Measurements from ENCODE around the gene BRMS1L.

BRMS1L gene

DNA sequence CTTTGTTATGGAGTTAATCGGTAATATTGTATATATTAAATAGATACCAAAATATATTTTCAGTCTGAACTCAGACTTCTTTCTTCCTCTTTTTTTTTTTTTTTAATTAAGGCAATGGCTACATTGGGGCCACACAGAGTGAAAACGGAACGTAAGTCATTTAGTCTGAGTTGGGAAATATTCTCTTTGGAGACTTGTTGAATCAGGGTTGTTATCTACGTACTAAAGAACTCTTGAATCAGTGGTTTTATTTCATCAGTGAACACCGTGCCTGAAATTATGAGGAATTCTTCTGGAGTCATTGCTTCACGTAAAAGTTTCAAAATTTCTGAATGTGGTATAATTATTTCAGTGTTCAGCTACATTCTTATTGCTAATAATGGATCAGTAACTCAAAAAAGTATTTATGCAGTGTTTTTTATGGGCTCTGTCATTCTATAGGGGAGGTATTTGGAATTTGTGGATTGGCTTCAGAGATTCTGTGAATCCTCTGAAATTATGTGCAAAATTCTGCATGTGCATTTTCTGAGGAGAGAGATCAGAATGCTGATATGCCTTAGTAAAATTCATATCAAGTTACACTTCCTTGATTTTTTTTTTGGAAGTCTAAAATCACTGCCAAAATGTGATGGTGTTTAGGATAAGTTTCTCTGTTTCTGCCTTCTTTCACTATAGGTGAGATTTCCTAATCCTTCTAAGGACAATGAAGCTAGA lies 39.6 kb downstream of the BRMS1L start:
- no peak for DNase-seq (ENCODE audit: low spot score)

DNA sequence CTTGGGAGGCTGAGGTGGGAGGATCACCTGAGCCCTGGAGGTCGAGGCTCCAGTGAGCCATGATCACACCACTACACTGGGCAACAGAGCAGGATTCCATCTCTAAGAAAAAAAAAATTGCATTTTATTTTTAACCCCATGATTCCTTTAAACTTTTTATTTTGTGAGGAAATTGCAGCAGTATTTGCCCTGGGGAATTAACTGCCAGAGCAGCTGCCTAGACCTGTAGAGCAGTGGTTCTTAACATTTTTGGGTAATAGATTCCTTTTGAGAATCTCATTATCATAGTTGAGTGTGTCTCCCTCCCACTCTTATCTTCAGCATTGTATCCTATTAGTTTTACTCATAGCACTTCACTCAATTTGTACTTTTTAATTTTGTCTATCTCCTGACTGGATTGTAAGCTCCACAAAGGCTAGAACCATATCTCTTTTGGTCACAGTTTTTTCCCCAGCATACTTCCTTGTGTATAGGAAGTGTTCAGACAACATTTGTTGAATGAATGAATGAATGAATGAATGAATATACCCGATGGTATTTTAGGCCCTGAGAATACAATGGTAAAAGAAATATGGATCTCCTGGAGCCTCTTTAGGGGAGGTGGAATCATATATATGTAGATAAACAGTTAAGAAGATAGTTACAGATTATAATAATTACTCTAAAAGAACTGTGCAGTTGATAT lies 40.6 kb downstream of the BRMS1L start:
- no peak for DNase-seq (ENCODE audit: low spot score)

DNA sequence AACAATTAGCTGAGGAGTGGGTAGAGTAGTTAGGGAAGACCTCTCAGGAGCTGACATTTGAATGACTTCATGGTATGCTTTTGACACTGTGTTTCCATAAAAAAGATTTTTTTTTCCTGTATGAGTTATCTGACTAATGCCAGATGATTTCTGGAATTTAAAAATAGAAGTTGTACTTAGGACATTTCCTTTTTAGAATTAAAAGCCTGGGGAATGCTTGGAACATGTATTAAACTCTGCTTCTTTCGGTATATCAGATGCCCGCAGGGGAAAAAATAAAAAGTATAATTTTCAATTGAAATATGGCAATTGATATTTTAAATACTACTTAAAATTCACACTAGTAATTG lies 41.1 kb downstream of the BRMS1L start:
- no peak for DNase-seq (ENCODE audit: low spot score)

- no peak for DNase-seq (ENCODE audit: low spot score)
These were observed 49.2 kb downstream of the BRMS1L start for GRCh38 chr14:35875296-35875695.

DNA sequence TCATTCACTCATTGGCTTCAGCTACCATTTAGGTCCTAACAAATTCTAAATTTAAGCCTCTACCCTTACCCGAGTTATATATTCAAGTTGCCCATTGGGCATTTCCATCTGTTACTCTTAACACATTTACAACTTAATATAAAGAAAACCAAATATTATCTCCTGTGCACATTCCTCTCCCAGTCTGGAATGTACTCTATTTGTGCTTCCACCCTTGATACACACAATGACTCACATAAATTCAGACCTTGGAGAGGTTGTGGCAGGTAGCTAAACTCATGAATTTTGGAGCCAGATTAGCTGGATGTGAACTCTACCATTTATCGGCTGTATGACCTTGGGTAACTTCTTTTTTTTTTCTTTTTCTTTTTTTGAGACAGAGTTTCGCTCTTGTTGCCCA lies 51.1 kb downstream of the BRMS1L start:
- no peak for DNase-seq (ENCODE audit: low spot score)

GRCh38 chr14:35878272-35879150 lies 52.4 kb downstream of the BRMS1L start:
- DNase-seq (ENCODE audit: low spot score), result no peak

GRCh38 chr14:35879151-35879648 lies 53.1 kb downstream of the BRMS1L start:
- no peak for DNase-seq (ENCODE audit: low spot score)

- DNase-seq (ENCODE audit: low spot score), result no peak
These were observed 53.6 kb downstream of the BRMS1L start for GRCh38 chr14:35879654-35880249.

GRCh38 chr14:35881280-35881679 lies 55.1 kb downstream of the BRMS1L start:
- DNase-seq (ENCODE audit: low spot score), result no peak

DNA sequence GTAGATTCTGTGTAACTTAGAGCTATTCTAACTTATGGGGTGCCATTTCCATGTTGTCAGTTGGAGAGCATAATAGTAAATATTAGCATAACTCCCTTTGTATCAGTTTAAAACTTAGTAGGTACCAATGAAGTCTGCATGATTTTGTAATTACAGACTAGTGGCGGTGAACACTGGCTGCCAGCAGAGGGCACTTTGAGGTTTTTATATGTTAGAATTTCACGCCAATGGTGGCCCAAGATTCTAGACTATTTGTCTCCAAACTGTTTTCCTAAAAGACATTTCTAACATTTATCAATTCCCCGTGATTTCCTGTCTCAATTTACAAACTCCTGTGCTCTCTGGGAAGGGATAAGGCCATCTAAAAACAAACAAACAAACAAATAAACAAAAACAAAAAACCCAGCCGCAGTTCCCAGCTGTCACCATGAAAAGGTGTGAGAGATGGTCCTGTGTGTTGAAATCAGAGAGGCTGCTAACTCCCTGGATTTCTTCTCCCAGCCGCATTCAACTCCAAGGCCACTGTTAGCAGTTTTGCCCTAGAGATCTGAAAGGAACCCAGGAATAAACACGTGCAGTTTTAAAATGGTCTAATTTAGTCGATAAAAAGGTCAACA lies 57.6 kb downstream of the BRMS1L start:
- peak; percentile 58 for DNase-seq (ENCODE audit: low spot score)

GRCh38 chr14:35890308-35890707 lies 64.2 kb downstream of the BRMS1L start:
- no peak for DNase-seq (ENCODE audit: low spot score)

GRCh38 chr14:35895256-35895655 lies 69.1 kb downstream of the BRMS1L start:
- DNase-seq (ENCODE audit: low spot score), result no peak

DNA sequence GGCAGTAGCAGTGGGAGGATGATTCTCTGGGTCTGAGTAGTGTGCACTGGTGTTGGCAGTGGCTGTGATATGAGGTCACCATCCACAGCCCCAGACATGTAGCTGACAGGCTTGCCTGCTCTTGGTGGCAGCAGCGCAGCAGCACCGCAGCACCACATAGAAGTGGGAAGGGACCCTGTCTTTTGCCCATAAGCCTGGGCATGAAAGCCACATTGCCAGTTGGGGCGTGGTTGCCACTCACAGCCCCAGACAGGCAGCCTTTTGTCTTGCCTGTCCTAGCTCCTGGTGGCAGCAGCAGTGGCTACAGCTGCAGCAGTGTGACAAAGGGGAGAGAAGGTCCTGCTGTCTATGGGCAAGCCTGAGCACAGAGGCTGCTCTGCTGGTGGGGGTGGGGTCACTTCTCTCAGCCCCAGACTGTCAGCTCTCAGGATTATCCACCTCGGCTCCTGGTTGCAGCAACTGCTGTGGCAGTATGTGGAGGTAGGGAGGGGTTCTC lies 71.5 kb downstream of the BRMS1L start:
- peak; percentile 35 for DNase-seq (ENCODE audit: low spot score)

GRCh38 chr14:35898217-35898775 lies 72.2 kb downstream of the BRMS1L start:
- no peak for DNase-seq (ENCODE audit: low spot score)

DNA sequence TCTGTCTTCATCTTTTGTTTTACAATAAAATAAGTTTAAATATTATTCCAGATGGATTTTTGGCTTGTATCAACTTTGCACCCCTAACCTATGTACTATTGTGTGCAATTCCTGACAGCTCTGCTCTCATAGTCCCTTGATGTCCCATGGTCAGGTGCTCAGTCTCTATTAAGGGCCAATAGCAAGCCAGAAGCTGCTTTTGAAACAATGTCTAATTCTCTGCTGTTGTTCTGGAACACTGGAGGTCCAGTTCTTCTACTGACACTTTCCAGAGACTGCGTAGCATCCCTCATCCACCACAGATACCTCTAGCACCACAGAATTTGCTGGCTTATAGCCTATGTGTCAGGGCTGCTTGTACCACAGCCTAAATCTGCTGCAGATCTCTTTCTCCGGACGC lies 74.6 kb downstream of the BRMS1L start:
- no peak for DNase-seq (ENCODE audit: low spot score)

DNA sequence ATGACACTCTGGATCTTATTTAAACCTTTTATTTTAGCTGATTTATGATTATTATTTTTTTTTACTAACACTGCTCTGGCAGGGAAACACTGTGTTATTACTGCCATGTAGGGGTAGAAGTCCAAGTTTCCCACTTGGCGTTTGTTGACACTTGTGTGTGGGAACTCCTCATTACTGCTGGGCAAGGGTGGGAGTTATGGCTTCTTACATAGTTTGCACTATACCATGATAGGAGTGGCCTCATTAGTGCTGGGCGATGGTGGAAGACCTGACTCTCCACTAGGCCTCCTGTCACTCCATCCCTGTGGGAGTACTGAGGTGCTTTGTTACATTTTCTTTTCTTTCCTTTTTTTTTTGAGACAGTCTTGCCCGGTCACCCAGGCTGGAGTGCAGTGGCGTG lies 83.5 kb downstream of the BRMS1L start:
- DNase-seq (ENCODE audit: low spot score), result no peak

- no peak for DNase-seq (ENCODE audit: low spot score)
These were observed 84.1 kb downstream of the BRMS1L start for GRCh38 chr14:35910191-35910590.

DNA sequence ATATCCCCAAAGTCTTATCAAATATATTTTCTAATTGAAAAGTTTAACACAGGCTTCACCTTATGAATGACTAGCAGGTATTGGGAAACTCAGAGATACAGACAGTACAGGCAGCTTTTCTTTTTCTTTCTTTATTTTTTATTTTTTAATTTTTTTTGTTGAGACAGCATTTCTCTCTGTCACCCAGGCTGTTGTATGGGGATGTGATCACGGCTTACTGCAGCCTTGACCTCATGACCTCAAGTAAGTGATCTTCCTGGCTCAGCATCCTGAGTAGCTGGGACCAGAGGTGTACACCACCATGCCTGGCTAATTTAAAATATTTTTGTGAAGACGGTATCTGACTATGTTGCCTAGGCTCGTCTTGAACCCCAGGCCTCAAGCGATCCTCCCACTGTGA lies 85.0 kb downstream of the BRMS1L start:
- no peak for DNase-seq (ENCODE audit: low spot score)

DNA sequence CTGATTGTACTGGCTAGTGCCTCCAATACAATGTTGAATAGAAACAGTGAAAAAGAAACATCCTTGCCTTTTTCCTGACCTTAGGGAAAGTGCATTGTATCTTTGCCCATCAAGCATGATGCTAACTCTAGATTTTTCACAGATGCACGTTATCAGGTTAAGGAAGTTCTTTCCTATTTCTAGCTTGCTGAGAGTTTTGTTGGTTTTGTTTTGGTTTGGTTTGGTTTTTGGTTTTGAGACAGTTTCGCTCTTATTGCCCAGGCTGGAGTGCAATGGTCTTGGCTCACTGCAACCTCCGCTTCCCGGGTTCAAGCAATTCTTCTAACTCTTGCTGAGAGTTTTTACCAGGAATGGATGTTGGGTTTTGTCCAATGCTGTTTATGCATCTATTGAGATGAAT lies 89.0 kb downstream of the BRMS1L start:
- no peak for DNase-seq (ENCODE audit: low spot score)

GRCh38 chr14:35915775-35916174 lies 89.6 kb downstream of the BRMS1L start:
- DNase-seq (ENCODE audit: low spot score), result no peak

Data from D341Med (cell line).